ENCODE measurements around the gene CBLB. TPM values are rescaled to one million over a fixed set of nuclear protein-coding genes. Genes with fewer than 3 reads are reported as not detected.
A peak's percentile ranks its signal among the peaks of the same experiment; 100 is the strongest.

CBLB gene
- total and polyA plus RNA-seq, 2 experiments from 2014 or later = 36.6 to 41.9 TPM

DNA sequence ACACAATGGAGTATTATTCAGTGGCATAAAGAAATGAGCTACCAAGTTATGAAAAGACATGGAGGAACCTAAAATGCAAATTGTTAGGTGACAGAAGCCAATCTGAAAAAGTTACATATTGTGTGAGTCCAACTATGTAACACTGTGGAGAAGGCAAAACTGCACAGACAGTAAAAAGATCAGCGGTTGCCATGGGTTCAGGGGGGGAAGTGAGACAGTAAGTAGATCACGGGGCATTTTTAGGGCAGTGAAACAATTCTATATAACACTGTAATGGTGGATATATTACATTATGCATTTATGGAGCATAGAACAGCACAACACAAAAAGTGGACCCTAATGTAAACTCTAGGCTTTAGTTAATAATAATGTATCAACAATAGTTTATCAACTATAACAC is 17.6 kb downstream of the CBLB start:
- peaks cover 100% of the 10 kb centered on the region for H3K79me2 ChIP-seq (ENCODE audit: insufficient read depth)
- TF ChIP-seq EZH2 (IDR thresholded peaks at IDR 0.05; ENCODE audit: insufficient read depth, poor library complexity, severe bottlenecking) (no peak), EZH2phosphoT487 (IDR thresholded peaks at IDR 0.05; ENCODE audit: insufficient read depth, low read depth) (no peak)

DNA sequence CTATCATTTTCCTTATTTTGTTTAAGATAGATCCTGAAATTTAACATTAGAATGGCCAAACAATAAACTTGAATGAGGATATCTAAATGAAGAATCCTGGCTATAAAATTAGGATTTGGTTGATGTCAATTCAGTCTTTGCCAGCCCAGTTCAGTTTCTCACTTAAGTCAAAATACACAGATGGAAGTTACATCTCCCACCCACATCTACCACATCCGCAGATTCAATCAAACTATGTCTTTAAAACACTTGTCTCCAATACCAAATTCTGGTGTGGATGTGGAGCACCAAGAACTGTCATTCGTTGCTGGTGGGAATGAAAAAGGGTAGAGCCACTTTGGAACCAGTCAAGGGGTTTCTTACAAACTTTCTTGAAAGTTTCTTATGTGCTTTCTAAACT is 18.2 kb downstream of the CBLB start:
- DNase-seq = no peak
- Histone ChIP-seq H3K4me2 (ENCODE audit: unreplicated experiment) (no peak overlapping the region), H3K9ac (no peak overlapping the region), H4K20me1 (ENCODE audit: insufficient read depth) (no peaks in the 10 kb centered on the region), H3K4me3 (no peak overlapping the region), H3K79me2 (ENCODE audit: insufficient read depth) (peaks cover 100% of the 10 kb centered on the region), H3K9me2 (ENCODE audit: insufficient read depth) (no peaks in the 10 kb centered on the region), H3K27ac (no peak overlapping the region), H3K36me3 (ENCODE audit: low read depth) (peaks cover 66% of the 10 kb centered on the region), H2AFZ (no peak overlapping the region), H3K4me1 (ENCODE audit: insufficient read depth) (peaks cover 32% of the 10 kb centered on the region), H3K9me3 (ENCODE audit: low read depth) (no peaks in the 10 kb centered on the region), H3F3A (ENCODE audit: insufficient read depth) (peaks cover 45% of the 10 kb centered on the region), H3K27me3 (replicated peaks; ENCODE audit: insufficient read depth) (no peaks in the 10 kb centered on the region)
- no peak for TF ChIP-seq EZH2 (IDR thresholded peaks at IDR 0.05; ENCODE audit: insufficient read depth, poor library complexity, severe bottlenecking)
- TF ChIP-seq EZH2phosphoT487 (IDR thresholded peaks at IDR 0.05; ENCODE audit: insufficient read depth, low read depth) = no peak
- in situ Hi-C loops (cut with MboI) = no loop called here
- 89 to 94% methylated on average over 2 of the region's 2 CpGs for WGBS, 2 experiments (ENCODE audit: low coverage in 1 of 2, low lambda C conversion rate in 2 of 2, missing lambda C conversion rate in 2 of 2)

More for the DNA sequence above, 17.6 kb downstream of the CBLB start:
- H2AFZ ChIP-seq = no peak overlapping the region
- H3K4me3 ChIP-seq = no peak overlapping the region
- H3K9me3 ChIP-seq (ENCODE audit: low read depth) = no peaks in the 10 kb centered on the region
- H4K20me1 ChIP-seq (ENCODE audit: insufficient read depth) = no peaks in the 10 kb centered on the region
- no peak overlapping the region for H3K4me2 ChIP-seq (ENCODE audit: unreplicated experiment)
- peaks cover 44% of the 10 kb centered on the region for H3F3A ChIP-seq (ENCODE audit: insufficient read depth)
- no peaks in the 10 kb centered on the region for H3K27me3 ChIP-seq (replicated peaks; ENCODE audit: insufficient read depth)
- H3K36me3 ChIP-seq (ENCODE audit: low read depth) = peaks cover 68% of the 10 kb centered on the region
- H3K4me1 ChIP-seq (ENCODE audit: insufficient read depth) = peaks cover 26% of the 10 kb centered on the region
- 78 to 80% methylated on average over 2 of the region's 2 CpGs for WGBS, 2 experiments (ENCODE audit: low coverage in 1 of 2, low lambda C conversion rate in 2 of 2, missing lambda C conversion rate in 2 of 2)
- H3K9ac ChIP-seq = no peak overlapping the region
- no peaks in the 10 kb centered on the region for H3K9me2 ChIP-seq (ENCODE audit: insufficient read depth)
- no peak for DNase-seq
- H3K27ac ChIP-seq = no peak overlapping the region
- in situ Hi-C loops (cut with MboI) = no loop called here

DNA sequence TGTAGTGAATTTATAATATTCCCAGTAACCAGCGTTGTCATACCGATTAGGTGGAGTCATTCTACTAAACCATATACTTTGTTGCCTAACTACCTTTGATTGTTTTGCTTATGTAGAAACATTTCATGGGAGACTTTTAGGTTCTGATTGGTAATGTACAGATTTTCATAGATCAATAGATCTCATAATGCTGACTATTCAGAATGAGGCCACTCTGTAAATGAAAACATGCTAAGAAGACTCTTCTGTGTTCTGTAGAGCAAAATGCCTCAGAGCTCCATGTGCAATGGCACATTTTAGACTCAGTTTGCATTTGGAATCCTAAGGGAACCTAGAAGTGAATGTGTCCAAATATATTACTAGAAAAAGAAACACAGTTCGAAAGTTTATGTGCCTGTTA is 20.0 kb downstream of the CBLB start:
- H4K20me1 ChIP-seq (ENCODE audit: insufficient read depth) = no peaks in the 10 kb centered on the region
- TF ChIP-seq EZH2 (IDR thresholded peaks at IDR 0.05; ENCODE audit: insufficient read depth, poor library complexity, severe bottlenecking) = no peak
- TF ChIP-seq EZH2phosphoT487 (IDR thresholded peaks at IDR 0.05; ENCODE audit: insufficient read depth, low read depth) = no peak
- 97 to 99% methylated on average over 3 of the region's 3 CpGs for WGBS, 2 experiments (ENCODE audit: low coverage in 1 of 2, low lambda C conversion rate in 2 of 2, missing lambda C conversion rate in 2 of 2)
- H3K79me2 ChIP-seq (ENCODE audit: insufficient read depth) = peaks cover 100% of the 10 kb centered on the region
- no peak overlapping the region for H3K9ac ChIP-seq
- H3K27ac ChIP-seq = 0 out of 2 replicates have a peak overlapping the region, but pooled peaks have one; percentile 13
- DNase-seq = no peak
- peaks cover 46% of the 10 kb centered on the region for H3K4me1 ChIP-seq (ENCODE audit: insufficient read depth)
- H3K9me3 ChIP-seq (ENCODE audit: low read depth) = no peaks in the 10 kb centered on the region
- in situ Hi-C loops (cut with MboI) = no loop called here
- H3K4me2 ChIP-seq (ENCODE audit: unreplicated experiment) = no peak overlapping the region
- peaks cover 39% of the 10 kb centered on the region for H3F3A ChIP-seq (ENCODE audit: insufficient read depth)
- H3K27me3 ChIP-seq (replicated peaks; ENCODE audit: insufficient read depth) = no peaks in the 10 kb centered on the region
- H3K36me3 ChIP-seq (ENCODE audit: low read depth) = peaks cover 58% of the 10 kb centered on the region
- no peak overlapping the region for H3K4me3 ChIP-seq
- H2AFZ ChIP-seq = no peak overlapping the region
- H3K9me2 ChIP-seq (ENCODE audit: insufficient read depth) = no peaks in the 10 kb centered on the region

DNA sequence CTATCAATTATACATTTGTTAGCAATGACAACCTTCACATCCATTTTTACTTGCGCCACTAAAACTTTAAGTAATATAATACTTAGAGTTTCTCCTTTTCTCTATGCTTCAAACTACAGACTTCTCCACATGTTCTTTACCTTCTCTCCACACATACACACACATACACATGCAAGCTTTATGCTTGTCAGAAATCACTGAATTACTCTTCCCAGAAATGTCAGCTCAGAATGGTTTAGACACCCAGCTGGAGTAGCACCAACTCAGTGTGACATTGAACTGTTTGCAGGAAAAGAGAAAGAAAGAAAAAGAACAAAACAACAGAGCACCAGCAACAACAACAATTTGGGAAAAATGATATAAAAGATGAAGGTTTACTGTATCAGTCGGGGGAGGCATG is 20.9 kb downstream of the CBLB start:
- no peak overlapping the region for H3K4me3 ChIP-seq
- H3K27me3 ChIP-seq (replicated peaks; ENCODE audit: insufficient read depth) = no peaks in the 10 kb centered on the region
- H3K9me2 ChIP-seq (ENCODE audit: insufficient read depth) = no peaks in the 10 kb centered on the region
- H3K36me3 ChIP-seq (ENCODE audit: low read depth) = peaks cover 51% of the 10 kb centered on the region
- peaks cover 46% of the 10 kb centered on the region for H3K4me1 ChIP-seq (ENCODE audit: insufficient read depth)
- H3K79me2 ChIP-seq (ENCODE audit: insufficient read depth) = peaks cover 100% of the 10 kb centered on the region
- H3K27ac ChIP-seq = no peak overlapping the region; the same call in none of the 2 replicates
- no peak overlapping the region for H3K4me2 ChIP-seq (ENCODE audit: unreplicated experiment)
- in situ Hi-C loops (cut with MboI) = no loop called here
- peaks cover 34% of the 10 kb centered on the region for H3F3A ChIP-seq (ENCODE audit: insufficient read depth)
- no peak for TF ChIP-seq EZH2phosphoT487 (IDR thresholded peaks at IDR 0.05; ENCODE audit: insufficient read depth, low read depth)
- no peak for TF ChIP-seq EZH2 (IDR thresholded peaks at IDR 0.05; ENCODE audit: insufficient read depth, poor library complexity, severe bottlenecking)
- no peak overlapping the region for H2AFZ ChIP-seq
- no peaks in the 10 kb centered on the region for H4K20me1 ChIP-seq (ENCODE audit: insufficient read depth)
- 94 to 97% methylated on average over 2 of the region's 2 CpGs for WGBS, 2 experiments (ENCODE audit: low coverage in 1 of 2, low lambda C conversion rate in 2 of 2, missing lambda C conversion rate in 2 of 2)
- H3K9ac ChIP-seq = no peak overlapping the region
- DNase-seq = no peak
- H3K9me3 ChIP-seq (ENCODE audit: low read depth) = no peaks in the 10 kb centered on the region
